ENCODE results near the gene USP34. TPM values are rescaled to one million over a fixed set of nuclear protein-coding genes. Genes with fewer than 3 reads are reported as not detected.
"Not testable (repeated sequence)": the region's sequence is repeated elsewhere in the genome, so short reads cannot be mapped to it uniquely, and the experiment has no call there.

The USP34 gene
- polyA plus RNA-seq, 2 donors, result 32.2 to 40.4 TPM

DNA sequence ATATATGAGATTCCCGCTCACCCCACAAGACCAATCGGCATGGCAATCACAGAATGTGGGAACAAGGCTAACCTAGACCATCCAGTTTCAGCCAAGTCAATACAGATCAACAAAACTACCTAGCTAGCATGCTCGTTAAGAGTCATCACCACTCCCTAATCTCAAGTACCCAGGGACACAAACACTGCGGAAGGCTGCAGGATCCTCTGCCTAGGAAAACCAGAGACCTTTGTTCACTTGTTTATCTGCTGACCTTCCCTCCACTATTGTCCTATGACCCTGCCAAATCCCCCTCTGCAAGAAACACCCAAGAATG, 90.0 kb downstream of the USP34 start:
- not testable (repeated sequence) for H3K9me3 ChIP-seq (ENCODE audit: control insufficient read depth in 2 of 2, insufficient read depth in 1 of 2, low read depth in 1 of 2, low read length in 1 of 2); H3K27me3 ChIP-seq (ENCODE audit: control insufficient read depth in 1 of 2, insufficient read depth in 2 of 2, low read length in 2 of 2); H3K36me3 ChIP-seq (ENCODE audit: control insufficient read depth in 2 of 2, insufficient read depth in 2 of 2, low read length in 1 of 2); H3K4me3 ChIP-seq (ENCODE audit: low read depth in 1 of 2, low read length in 2 of 2); H3K27ac ChIP-seq (ENCODE audit: low read depth in 2 of 2, low read length in 1 of 2); H3K4me1 ChIP-seq (ENCODE audit: control insufficient read depth in 2 of 2, insufficient read depth in 2 of 2, low read length in 1 of 2)
- 89 to 98% methylated on average over 4 of the region's 4 CpGs for WGBS, 2 donors

DNA sequence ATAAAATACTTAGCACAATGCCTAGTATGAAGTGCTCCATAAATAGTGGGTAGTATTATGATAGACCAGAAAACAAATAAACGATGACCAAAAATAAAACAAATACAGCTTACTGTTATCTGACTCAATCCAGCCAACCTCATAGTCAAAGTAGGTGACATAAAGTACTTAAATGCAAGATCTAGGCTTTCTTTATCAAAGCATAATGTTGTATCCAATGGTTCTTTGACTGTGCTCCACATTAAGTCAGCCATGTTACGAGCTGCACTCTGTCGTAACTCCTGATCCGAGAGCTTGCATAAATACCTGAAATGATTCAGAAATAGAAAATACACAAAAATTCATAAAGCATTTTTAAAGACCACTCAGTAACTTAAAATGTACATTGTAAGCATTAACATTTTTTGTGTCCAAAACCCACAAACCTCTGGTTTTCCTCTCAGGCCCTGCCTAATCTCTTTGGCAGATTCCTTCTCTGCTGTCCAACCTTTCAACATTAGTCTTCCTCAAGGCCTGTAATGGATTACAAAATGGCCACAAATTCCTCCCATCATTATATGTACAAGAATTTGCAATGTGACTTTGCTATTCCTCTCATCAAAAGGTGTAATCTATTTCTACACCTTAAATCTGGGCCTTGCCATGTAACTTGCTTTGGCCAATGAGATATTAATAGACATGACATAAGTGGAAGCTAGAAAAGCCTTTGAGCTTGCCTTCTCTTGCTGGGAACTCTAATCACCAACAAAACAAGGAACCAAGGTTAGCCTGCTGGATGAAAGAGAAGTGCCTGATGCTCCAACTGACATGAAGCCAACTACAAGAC, 90.6 kb downstream of the USP34 start:
- no peaks in the 10 kb centered on the region for H3K27me3 ChIP-seq (ENCODE audit: control insufficient read depth in 1 of 2, insufficient read depth in 2 of 2, low read length in 2 of 2)
- WGBS, 2 donors, result 95 to 97% methylated on average over 4 of the region's 4 CpGs
- peaks cover 5 to 8% of the 10 kb centered on the region in 2 donors for H3K36me3 ChIP-seq (ENCODE audit: control insufficient read depth in 2 of 2, insufficient read depth in 2 of 2, low read length in 1 of 2)

DNA sequence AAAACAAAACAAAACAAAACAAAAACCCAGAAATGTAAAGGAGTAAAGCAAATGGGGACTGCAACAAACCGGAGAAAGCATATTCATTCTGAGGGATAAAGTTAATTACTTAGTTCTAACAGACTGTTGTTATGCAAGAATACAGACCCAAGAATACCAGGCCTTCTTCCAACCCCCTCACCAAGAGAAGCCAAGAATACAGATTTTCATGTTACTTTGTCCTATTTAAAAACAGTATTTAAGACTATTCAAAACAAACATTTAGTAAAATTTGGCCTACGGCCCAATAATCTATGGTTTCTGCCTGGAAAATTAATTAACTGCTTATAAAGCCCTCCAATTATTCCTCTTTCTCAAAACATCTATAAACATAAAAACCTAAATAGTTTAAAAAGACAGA, 91.4 kb downstream of the USP34 start:
- peaks cover 5 to 8% of the 10 kb centered on the region in 2 donors for H3K36me3 ChIP-seq (ENCODE audit: control insufficient read depth in 2 of 2, insufficient read depth in 2 of 2, low read length in 1 of 2)
- no peaks in the 10 kb centered on the region for H3K9me3 ChIP-seq (ENCODE audit: control insufficient read depth in 2 of 2, insufficient read depth in 1 of 2, low read depth in 1 of 2, low read length in 1 of 2)
- 78 to 87% methylated on average over 2 of the region's 2 CpGs for WGBS, 2 donors
- no peaks in the 10 kb centered on the region for H3K4me1 ChIP-seq (ENCODE audit: control insufficient read depth in 2 of 2, insufficient read depth in 2 of 2, low read length in 1 of 2)
- H3K27ac ChIP-seq (ENCODE audit: low read depth in 2 of 2, low read length in 1 of 2), result no peak overlapping the region
- no peaks in the 10 kb centered on the region for H3K27me3 ChIP-seq (ENCODE audit: control insufficient read depth in 1 of 2, insufficient read depth in 2 of 2, low read length in 2 of 2)
- H3K4me3 ChIP-seq (ENCODE audit: low read depth in 1 of 2, low read length in 2 of 2), result no peak overlapping the region

More for the DNA sequence above, 90.6 kb downstream of the USP34 start:
- Histone ChIP-seq H3K4me3 (ENCODE audit: low read depth in 1 of 2, low read length in 2 of 2) (no peak overlapping the region), H3K4me1 (ENCODE audit: control insufficient read depth in 2 of 2, insufficient read depth in 2 of 2, low read length in 1 of 2) (no peaks in the 10 kb centered on the region), H3K27ac (ENCODE audit: low read depth in 2 of 2, low read length in 1 of 2) (no peak overlapping the region), H3K9me3 (ENCODE audit: control insufficient read depth in 2 of 2, insufficient read depth in 1 of 2, low read depth in 1 of 2, low read length in 1 of 2) (no peaks in the 10 kb centered on the region)

DNA sequence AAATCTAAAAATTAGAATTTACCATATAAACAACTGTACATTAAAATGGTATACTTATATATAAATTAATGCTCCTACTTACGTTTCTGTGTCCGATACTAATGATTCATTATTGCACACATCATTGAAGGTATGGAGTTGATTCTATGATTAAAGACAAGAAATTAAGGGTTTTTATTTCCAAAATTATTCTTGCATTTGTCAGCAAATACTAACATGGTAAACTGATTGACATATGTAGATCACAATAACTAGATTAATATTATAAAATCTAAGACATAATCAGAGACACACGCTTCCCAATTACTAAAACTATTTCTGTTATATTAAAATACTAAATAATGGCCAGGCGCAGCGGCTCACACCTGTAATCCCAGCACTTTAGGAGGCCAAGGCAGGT, 92.6 kb downstream of the USP34 start:
- H3K4me3 ChIP-seq (ENCODE audit: low read depth in 1 of 2, low read length in 2 of 2), result no peak overlapping the region
- H3K27me3 ChIP-seq (ENCODE audit: control insufficient read depth in 1 of 2, insufficient read depth in 2 of 2, low read length in 2 of 2), result no peaks in the 10 kb centered on the region
- no peak overlapping the region for H3K27ac ChIP-seq (ENCODE audit: low read depth in 2 of 2, low read length in 1 of 2)
- WGBS, 2 donors, result 97 to 98% methylated on average over 5 of the region's 5 CpGs
- no peaks in the 10 kb centered on the region for H3K9me3 ChIP-seq (ENCODE audit: control insufficient read depth in 2 of 2, insufficient read depth in 1 of 2, low read depth in 1 of 2, low read length in 1 of 2)
- peaks cover 5 to 8% of the 10 kb centered on the region in 2 donors for H3K36me3 ChIP-seq (ENCODE audit: control insufficient read depth in 2 of 2, insufficient read depth in 2 of 2, low read length in 1 of 2)
- no peaks in the 10 kb centered on the region for H3K4me1 ChIP-seq (ENCODE audit: control insufficient read depth in 2 of 2, insufficient read depth in 2 of 2, low read length in 1 of 2)

DNA sequence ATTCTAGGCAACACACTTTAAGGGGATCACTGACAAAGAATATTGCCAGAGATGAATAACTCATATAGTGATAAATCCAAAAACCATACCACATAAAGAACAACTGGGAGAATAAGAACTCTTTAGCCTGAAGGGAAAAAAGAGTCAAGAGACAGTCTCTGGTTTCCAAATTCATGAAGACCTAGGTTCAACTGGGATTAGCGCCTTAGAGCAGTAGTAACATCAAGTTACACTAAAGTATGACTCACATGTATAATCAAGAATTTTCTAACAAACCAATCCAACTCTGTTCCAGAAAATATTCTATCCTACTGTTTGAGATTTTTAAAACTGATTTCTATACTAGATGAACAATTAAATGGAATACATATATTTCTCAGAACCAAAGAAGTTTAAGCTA, 93.8 kb downstream of the USP34 start:
- Histone ChIP-seq H3K27me3 (ENCODE audit: control insufficient read depth in 1 of 2, insufficient read depth in 2 of 2, low read length in 2 of 2) (no peaks in the 10 kb centered on the region), H3K4me1 (ENCODE audit: control insufficient read depth in 2 of 2, insufficient read depth in 2 of 2, low read length in 1 of 2) (no peaks in the 10 kb centered on the region), H3K27ac (ENCODE audit: low read depth in 2 of 2, low read length in 1 of 2) (no peak overlapping the region), H3K9me3 (ENCODE audit: control insufficient read depth in 2 of 2, insufficient read depth in 1 of 2, low read depth in 1 of 2, low read length in 1 of 2) (no peaks in the 10 kb centered on the region), H3K4me3 (ENCODE audit: low read depth in 1 of 2, low read length in 2 of 2) (no peak overlapping the region), H3K36me3 (ENCODE audit: control insufficient read depth in 2 of 2, insufficient read depth in 2 of 2, low read length in 1 of 2) (peaks cover 5 to 10% of the 10 kb centered on the region in 2 donors)
- 6 to 60% methylated on average over 1 of the region's 1 CpG for WGBS, 2 donors

DNA sequence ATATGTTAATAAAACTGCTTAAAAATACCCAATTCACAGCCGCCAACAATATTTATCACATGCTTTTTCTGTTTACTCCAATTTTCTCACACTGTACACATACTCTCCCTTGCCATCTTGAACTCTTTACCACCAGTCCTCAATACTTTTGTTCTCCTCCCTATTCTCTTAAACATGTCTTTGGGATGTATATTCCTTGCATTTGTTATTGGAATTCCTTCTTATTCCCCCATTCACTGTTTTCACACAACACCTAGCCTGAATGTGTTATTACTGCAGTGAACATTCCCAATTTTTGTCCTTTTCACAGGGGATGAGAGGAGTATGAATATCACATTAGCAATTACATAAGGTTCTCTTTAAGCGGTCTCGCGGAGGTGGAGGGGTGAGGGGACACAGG, 94.7 kb downstream of the USP34 start:
- Histone ChIP-seq H3K9me3 (ENCODE audit: control insufficient read depth in 2 of 2, insufficient read depth in 1 of 2, low read depth in 1 of 2, low read length in 1 of 2) (no peaks in the 10 kb centered on the region), H3K27me3 (ENCODE audit: control insufficient read depth in 1 of 2, insufficient read depth in 2 of 2, low read length in 2 of 2) (no peaks in the 10 kb centered on the region), H3K27ac (ENCODE audit: low read depth in 2 of 2, low read length in 1 of 2) (no peak overlapping the region), H3K4me3 (ENCODE audit: low read depth in 1 of 2, low read length in 2 of 2) (no peak overlapping the region), H3K36me3 (ENCODE audit: control insufficient read depth in 2 of 2, insufficient read depth in 2 of 2, low read length in 1 of 2) (peaks cover 5 to 10% of the 10 kb centered on the region in 2 donors), H3K4me1 (ENCODE audit: control insufficient read depth in 2 of 2, insufficient read depth in 2 of 2, low read length in 1 of 2) (no peaks in the 10 kb centered on the region)
- WGBS, 2 donors, result 98 to 99% methylated on average over 4 of the region's 4 CpGs

DNA sequence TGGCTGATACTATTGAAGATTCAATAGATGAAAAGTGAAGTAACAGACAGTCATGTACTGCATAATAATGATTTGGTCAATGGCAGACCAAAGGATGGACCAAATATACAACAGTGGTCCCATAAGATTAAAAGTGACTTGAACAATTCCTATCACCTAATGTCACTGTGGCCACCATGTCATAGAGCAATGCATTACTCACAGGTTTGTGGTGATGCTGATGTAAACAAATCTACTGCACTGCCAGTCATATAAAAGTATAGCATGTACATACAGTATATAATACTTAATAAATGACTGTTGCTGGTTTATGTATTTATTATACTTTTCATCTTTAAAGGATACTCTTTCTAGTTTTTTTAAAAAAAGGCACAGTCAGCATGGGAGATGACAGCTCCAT, 99.9 kb downstream of the USP34 start:
- Histone ChIP-seq H3K36me3 (ENCODE audit: control insufficient read depth in 2 of 2, insufficient read depth in 2 of 2, low read length in 1 of 2) (peaks cover 0 to 10% of the 10 kb centered on the region in 2 donors), H3K27ac (ENCODE audit: low read depth in 2 of 2, low read length in 1 of 2) (no peak overlapping the region), H3K4me1 (ENCODE audit: control insufficient read depth in 2 of 2, insufficient read depth in 2 of 2, low read length in 1 of 2) (no peaks in the 10 kb centered on the region), H3K9me3 (ENCODE audit: control insufficient read depth in 2 of 2, insufficient read depth in 1 of 2, low read depth in 1 of 2, low read length in 1 of 2) (no peaks in the 10 kb centered on the region), H3K27me3 (ENCODE audit: control insufficient read depth in 1 of 2, insufficient read depth in 2 of 2, low read length in 2 of 2) (no peaks in the 10 kb centered on the region), H3K4me3 (ENCODE audit: low read depth in 1 of 2, low read length in 2 of 2) (no peak overlapping the region)

DNA sequence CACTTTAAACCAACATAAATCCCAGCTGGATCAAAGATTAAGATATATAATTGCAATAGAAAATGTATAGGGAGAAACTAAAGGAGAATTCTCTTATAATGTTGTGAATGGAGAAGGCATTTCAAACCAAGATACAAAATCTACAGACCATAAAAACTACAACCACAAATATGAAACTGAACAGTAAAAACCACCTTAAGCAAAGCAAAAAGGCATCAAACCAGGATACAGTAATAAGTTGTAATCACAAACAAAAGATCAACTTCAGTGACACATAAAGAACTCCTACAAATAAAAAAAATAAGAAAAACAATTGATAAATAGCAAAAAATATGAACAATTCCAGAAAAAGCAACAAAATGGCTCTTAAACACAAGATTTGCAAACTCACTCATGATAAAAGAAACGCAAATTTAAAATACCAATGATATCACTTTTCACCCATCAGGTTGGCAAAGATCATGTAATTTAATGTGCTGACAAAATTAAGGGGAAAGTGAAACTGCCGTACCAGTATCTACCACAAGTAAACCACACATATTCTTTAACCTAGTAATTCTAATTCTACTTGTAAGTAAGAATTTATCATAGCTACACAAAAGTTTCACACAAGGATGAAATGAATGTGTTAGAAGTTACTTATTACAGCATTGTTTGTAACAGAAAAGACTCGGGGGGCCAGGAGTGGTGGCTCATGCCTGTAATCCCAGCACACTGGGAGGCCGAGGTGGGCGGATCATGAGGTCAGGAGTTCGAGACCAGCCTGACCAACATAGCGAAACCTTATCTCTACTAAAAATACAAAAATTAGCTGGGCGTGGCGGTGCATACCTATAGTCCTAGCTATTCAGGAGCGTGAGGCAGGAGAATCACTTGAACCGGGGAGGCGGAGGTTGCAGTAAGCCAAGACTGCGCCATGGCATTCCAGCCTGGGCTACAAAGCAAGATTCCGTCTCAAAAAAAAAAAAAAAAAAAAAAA, 101.9 kb downstream of the USP34 start:
- 92 to 93% methylated on average over 14 of the region's 14 CpGs for WGBS, 2 donors
- H3K36me3 ChIP-seq (ENCODE audit: control insufficient read depth in 2 of 2, insufficient read depth in 2 of 2, low read length in 1 of 2), result peaks cover 0 to 10% of the 10 kb centered on the region in 2 donors

DNA sequence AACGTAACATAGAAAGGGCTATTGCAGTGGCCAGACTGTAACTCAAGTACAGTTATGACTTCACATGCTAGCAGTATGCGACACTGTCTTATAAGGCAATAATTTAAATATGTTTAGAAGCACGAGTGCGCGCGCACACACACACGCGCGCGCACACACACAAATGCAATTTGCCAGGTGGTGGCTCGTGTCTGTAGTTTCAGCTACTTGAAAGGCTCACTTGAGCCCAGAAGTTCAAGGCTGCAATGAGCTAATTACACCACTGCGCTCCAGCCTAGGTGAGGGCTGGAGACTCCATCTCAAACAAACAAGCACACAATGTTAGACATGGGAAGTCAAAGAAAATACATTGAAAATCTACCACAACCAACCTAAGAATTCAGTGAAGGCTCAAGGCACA, 103.7 kb downstream of the USP34 start:
- WGBS, 2 donors, result 81 to 82% methylated on average over 12 of the region's 12 CpGs
- Histone ChIP-seq H3K9me3 (ENCODE audit: control insufficient read depth in 2 of 2, insufficient read depth in 1 of 2, low read depth in 1 of 2, low read length in 1 of 2) (no peaks in the 10 kb centered on the region), H3K27ac (ENCODE audit: low read depth in 2 of 2, low read length in 1 of 2) (no peak overlapping the region), H3K4me3 (ENCODE audit: low read depth in 1 of 2, low read length in 2 of 2) (no peak overlapping the region), H3K4me1 (ENCODE audit: control insufficient read depth in 2 of 2, insufficient read depth in 2 of 2, low read length in 1 of 2) (no peaks in the 10 kb centered on the region), H3K36me3 (ENCODE audit: control insufficient read depth in 2 of 2, insufficient read depth in 2 of 2, low read length in 1 of 2) (peaks cover 0 to 8% of the 10 kb centered on the region in 2 donors), H3K27me3 (ENCODE audit: control insufficient read depth in 1 of 2, insufficient read depth in 2 of 2, low read length in 2 of 2) (no peaks in the 10 kb centered on the region)

More for the DNA sequence above, 101.9 kb downstream of the USP34 start:
- Histone ChIP-seq H3K9me3 (ENCODE audit: control insufficient read depth in 2 of 2, insufficient read depth in 1 of 2, low read depth in 1 of 2, low read length in 1 of 2) (no peaks in the 10 kb centered on the region), H3K27me3 (ENCODE audit: control insufficient read depth in 1 of 2, insufficient read depth in 2 of 2, low read length in 2 of 2) (no peaks in the 10 kb centered on the region), H3K4me3 (ENCODE audit: low read depth in 1 of 2, low read length in 2 of 2) (no peak overlapping the region), H3K4me1 (ENCODE audit: control insufficient read depth in 2 of 2, insufficient read depth in 2 of 2, low read length in 1 of 2) (no peaks in the 10 kb centered on the region), H3K27ac (ENCODE audit: low read depth in 2 of 2, low read length in 1 of 2) (no peak overlapping the region)
